Measurements from ENCODE around the gene SLC37A1. TPM values are rescaled to one million over a fixed set of nuclear protein-coding genes. Genes with fewer than 3 reads are reported as not detected.

SLC37A1 gene
- total RNA-seq, 1 experiment from 2014 or later, result 37.7 TPM

DNA sequence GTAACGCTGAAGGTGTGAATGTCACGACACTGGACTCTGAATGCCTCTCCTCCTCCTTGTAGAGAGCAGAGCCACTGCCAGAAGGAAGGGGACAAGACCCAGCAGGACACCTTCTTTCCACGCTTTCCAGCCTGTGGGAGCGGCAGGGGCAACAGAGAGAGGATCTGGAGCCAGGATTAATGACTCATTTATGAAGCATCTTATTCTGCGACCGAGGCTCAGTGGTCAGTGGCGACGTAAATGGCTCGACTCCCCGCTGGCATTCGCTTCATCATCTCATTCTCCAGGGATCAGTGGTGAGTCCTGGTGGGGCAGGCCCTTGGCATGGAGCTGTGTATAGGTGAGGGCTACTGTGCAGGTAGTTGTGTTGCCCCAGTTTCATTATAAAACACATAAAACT, 4.6 kb downstream of the SLC37A1 start:
- no peak overlapping the region for H3K4me3 Mint-ChIP-seq
- no peak overlapping the region for H3K4me2 ChIP-seq (ENCODE audit: insufficient read depth, insufficient read length, low read length)
- H4K5ac ChIP-seq (ENCODE audit: insufficient read length, low read depth, low read length), result no peak overlapping the region
- peaks cover 10 to 64% (median 38%) of the 10 kb centered on the region in 3 experiments; a peak in 6 of 7 replicates for H3K36me3 Mint-ChIP-seq (ENCODE audit: insufficient read depth in 1 of 3, low read depth in 3 of 3)
- no peak overlapping the region for H3K18ac ChIP-seq (ENCODE audit: insufficient read length, low read depth, low read length)
- H3K4ac ChIP-seq (ENCODE audit: low read depth, low read length), result no peak overlapping the region
- peaks cover 10% of the 10 kb centered on the region for H3K23me2 ChIP-seq (ENCODE audit: insufficient read length, low read depth, low read length, poor library complexity, severe bottlenecking)
- H3T11ph ChIP-seq (ENCODE audit: low read length), result no peak overlapping the region
- H4K91ac ChIP-seq (ENCODE audit: insufficient read length, low read depth, low read length), result no peak overlapping the region
- H2BK120ac ChIP-seq (ENCODE audit: low read depth, low read length, poor library complexity, severe bottlenecking), result no peak overlapping the region
- H3K9me3 Mint-ChIP-seq, result no peaks in the 10 kb centered on the region
- H3K9me3 ChIP-seq (ENCODE audit: control insufficient read depth, low read depth, low read length), result no peaks in the 10 kb centered on the region
- no peaks in the 10 kb centered on the region for H3K27me3 ChIP-seq (ENCODE audit: insufficient read depth, low read length)
- TF ChIP-seq, protein P1, sequence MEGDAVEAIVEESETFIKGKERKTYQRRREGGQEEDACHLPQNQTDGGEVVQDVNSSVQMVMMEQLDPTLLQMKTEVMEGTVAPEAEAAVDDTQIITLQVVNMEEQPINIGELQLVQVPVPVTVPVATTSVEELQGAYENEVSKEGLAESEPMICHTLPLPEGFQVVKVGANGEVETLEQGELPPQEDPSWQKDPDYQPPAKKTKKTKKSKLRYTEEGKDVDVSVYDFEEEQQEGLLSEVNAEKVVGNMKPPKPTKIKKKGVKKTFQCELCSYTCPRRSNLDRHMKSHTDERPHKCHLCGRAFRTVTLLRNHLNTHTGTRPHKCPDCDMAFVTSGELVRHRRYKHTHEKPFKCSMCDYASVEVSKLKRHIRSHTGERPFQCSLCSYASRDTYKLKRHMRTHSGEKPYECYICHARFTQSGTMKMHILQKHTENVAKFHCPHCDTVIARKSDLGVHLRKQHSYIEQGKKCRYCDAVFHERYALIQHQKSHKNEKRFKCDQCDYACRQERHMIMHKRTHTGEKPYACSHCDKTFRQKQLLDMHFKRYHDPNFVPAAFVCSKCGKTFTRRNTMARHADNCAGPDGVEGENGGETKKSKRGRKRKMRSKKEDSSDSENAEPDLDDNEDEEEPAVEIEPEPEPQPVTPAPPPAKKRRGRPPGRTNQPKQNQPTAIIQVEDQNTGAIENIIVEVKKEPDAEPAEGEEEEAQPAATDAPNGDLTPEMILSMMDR (conservative IDR thresholded peaks at IDR 0.05), result no peak
- no peak overlapping the region for H3K23ac ChIP-seq (ENCODE audit: insufficient read length, low read depth, low read length)
- no peak overlapping the region for H2BK20ac ChIP-seq (ENCODE audit: low read depth, low read length, poor library complexity, severe bottlenecking)
- no peaks in the 10 kb centered on the region for H3K79me1 ChIP-seq (ENCODE audit: insufficient read depth, low read depth, low read length, poor library complexity, severe bottlenecking)
- H2BK12ac ChIP-seq (ENCODE audit: insufficient read length, low read depth, low read length), result no peak overlapping the region
- no peak overlapping the region for H2BK5ac ChIP-seq (ENCODE audit: insufficient read length, low read length)
- H4K8ac ChIP-seq (replicated peaks; ENCODE audit: insufficient read length, low read depth, low read length), result no peak overlapping the region
- H3K27ac ChIP-seq (ENCODE audit: insufficient read length, low read depth, low read length), result no peak overlapping the region
- no peak overlapping the region for H3K27ac Mint-ChIP-seq
- no peak overlapping the region for H3K14ac ChIP-seq (ENCODE audit: insufficient read depth, low read length)
- H2AK5ac ChIP-seq (ENCODE audit: insufficient read length, low read length), result no peak overlapping the region
- H3K4me1 ChIP-seq (ENCODE audit: insufficient read depth, low read length), result peaks cover 9% of the 10 kb centered on the region; the same call in 1 of the 2 replicates
- peaks cover under 1% of the 10 kb centered on the region for H3K27me3 Mint-ChIP-seq (ENCODE audit: low read depth)
- no peaks in the 10 kb centered on the region for H3K79me2 ChIP-seq (ENCODE audit: insufficient read depth, low read length)
- DNase-seq, result no peak
- no peak overlapping the region for H2BK15ac ChIP-seq (ENCODE audit: low read depth, low read length)
- H2AFZ ChIP-seq (ENCODE audit: low read length), result no peak overlapping the region
- peaks cover 38 to 43% of the 10 kb centered on the region in 2 experiments for H3K4me1 Mint-ChIP-seq
- H3K9ac ChIP-seq (ENCODE audit: extremely low read depth, insufficient read length, low read length), result no peak overlapping the region
- no peak overlapping the region for H3K56ac ChIP-seq (ENCODE audit: insufficient read length, low read depth, low read length)
- no peaks in the 10 kb centered on the region for H4K20me1 ChIP-seq (ENCODE audit: control insufficient read depth, insufficient read depth, insufficient read length)
- no CpG with 5 or more reads among the region's 11 CpGs for WGBS (ENCODE audit: extremely low coverage, insufficient read length, low lambda C conversion rate)
